CD14-positive monocyte (primary cell): Measurements from ENCODE around the gene UTP3. TPM values are rescaled to one million over a fixed set of nuclear protein-coding genes. Genes with fewer than 3 reads are reported as not detected.
A peak's percentile ranks its signal among the peaks of the same experiment; 100 is the strongest.

ENCODE experiments used
- DNase-seq, 3 donors: peaks; one replicate each; pipeline ENCODE4 v3.0.0-alpha.2; 2011 to 2022
- H2AFZ ChIP-seq: 2 replicates; pipeline ENCODE4 v1.6.0; 2012; ENCODE audit warnings: mild to moderate bottlenecking, low read depth, low read length, inconsistent platforms; ENCODE audit not compliant: insufficient read depth, poor library complexity, severe bottlenecking
- H3K27ac ChIP-seq, 2 donors: 1 replicate in 1 of 2; 2 replicates in 1 of 2; pipeline ENCODE4 v1.5.1; 2012 to 2013; ENCODE audit warnings: low read length in 2 of 2, control low read depth in 1 of 2, inconsistent platforms in 1 of 2, low read depth in 1 of 2, mild to moderate bottlenecking in 1 of 2
- H3K27me3 ChIP-seq, 2 donors: one replicate each; pipeline versions ENCODE4 v1.6.0 to v1.6.1; 2011 to 2013; ENCODE audit warnings: low read length in 2 of 2; ENCODE audit not compliant: control insufficient read depth in 2 of 2, insufficient read depth in 2 of 2
- H3K36me3 ChIP-seq, 2 donors: replicated peaks in 1 of 2; 1 replicate in 1 of 2; 2 replicates in 1 of 2; pipeline versions ENCODE4 v1.5.1 to v1.6.1; 2012 to 2013; ENCODE audit warnings: low read length in 2 of 2, control low read depth in 1 of 2, inconsistent platforms in 1 of 2, mild to moderate bottlenecking in 1 of 2; ENCODE audit not compliant: insufficient read depth in 2 of 2, control insufficient read depth in 1 of 2
- H3K4me1 ChIP-seq, 2 donors: 1 replicate in 1 of 2; 2 replicates in 1 of 2; pipeline versions ENCODE4 v1.5.1 to v1.6.1; 2012 to 2013; ENCODE audit warnings: low read length in 2 of 2, control low read depth in 1 of 2, inconsistent platforms in 1 of 2, mild to moderate bottlenecking in 1 of 2, moderate library complexity in 1 of 2; ENCODE audit not compliant: insufficient read depth in 2 of 2, control insufficient read depth in 1 of 2
- H3K4me2 ChIP-seq: replicated peaks from 2 replicates; pipeline ENCODE3; 2012; ENCODE audit warnings: low read length, moderate library complexity, mild to moderate bottlenecking; ENCODE audit not compliant: poor library complexity, severe bottlenecking; ENCODE audit errors: extremely low read depth
- H3K4me3 ChIP-seq, 3 experiments: fragments of 200-600 bp in 1 of 3; sonication (generic) in 1 of 3; replicated peaks in 1 of 3; 1 replicate in 2 of 3; 2 replicates in 1 of 3; pipeline ENCODE4 v1.5.1; 2011 to 2013; ENCODE audit warnings: low read length in 3 of 3, mild to moderate bottlenecking in 3 of 3, control low read depth in 2 of 3, low read depth in 2 of 3, inconsistent platforms in 1 of 3, moderate library complexity in 1 of 3
- H3K79me2 ChIP-seq: 2 replicates; pipeline ENCODE4 v1.6.0; 2012; ENCODE audit warnings: mild to moderate bottlenecking, control low read depth, inconsistent platforms, low read length, moderate library complexity; ENCODE audit not compliant: insufficient read depth
- H3K9ac ChIP-seq: 2 replicates; pipeline ENCODE4 v1.6.0; 2017; ENCODE audit warnings: low read length, mild to moderate bottlenecking; ENCODE audit not compliant: insufficient read depth, poor library complexity, severe bottlenecking
- H3K9me3 ChIP-seq, 2 donors: replicated peaks in 1 of 2; 1 replicate in 1 of 2; 2 replicates in 1 of 2; pipeline versions ENCODE4 v1.5.1 to v1.6.1; 2012 to 2013; ENCODE audit warnings: low read length in 2 of 2, control low read depth in 1 of 2; ENCODE audit not compliant: control insufficient read depth in 1 of 2, insufficient read depth in 1 of 2
- H4K20me1 ChIP-seq: 2 replicates; pipeline ENCODE4 v1.6.0; 2012; ENCODE audit warnings: mild to moderate bottlenecking, low read length, control low read depth, moderate library complexity; ENCODE audit not compliant: insufficient read depth
- H3K27ac Mint-ChIP-seq, 7 donors: one replicate each; pipeline ENCODE4 v1.8.0; 2020; ENCODE audit warnings: mild to moderate bottlenecking in 7 of 7, mixed read lengths in 7 of 7, moderate library complexity in 6 of 7, inconsistent platforms in 2 of 7
- H3K27me3 Mint-ChIP-seq, 3 donors: one replicate each; pipeline ENCODE4 v1.8.0; 2021 to 2022; ENCODE audit warnings: low read depth in 3 of 3, mild to moderate bottlenecking in 3 of 3, mixed read lengths in 3 of 3, moderate library complexity in 3 of 3, inconsistent platforms in 1 of 3
- H3K36me3 Mint-ChIP-seq, 2 donors: one replicate each; pipeline ENCODE4 v1.8.0; 2020; ENCODE audit warnings: mixed read lengths in 2 of 2, inconsistent platforms in 1 of 2, mild to moderate bottlenecking in 1 of 2
- H3K4me1 Mint-ChIP-seq: one replicate; pipeline ENCODE4 v1.8.0; 2020; ENCODE audit warnings: mild to moderate bottlenecking, mixed read lengths
- H3K4me3 Mint-ChIP-seq, 2 donors: one replicate each; pipeline ENCODE4 v1.8.0; 2020; ENCODE audit warnings: mild to moderate bottlenecking in 2 of 2, mixed read lengths in 2 of 2, moderate library complexity in 1 of 2
- H3K9me3 Mint-ChIP-seq, 7 donors: one replicate each; pipeline ENCODE4 v1.8.0; 2020 to 2022; ENCODE audit warnings: mixed read lengths in 7 of 7, mild to moderate bottlenecking in 6 of 7, moderate library complexity in 6 of 7, inconsistent platforms in 2 of 7
- WGBS: methylation state at CpG from one replicate; pipeline ENCODE4 v1.1.5; 2013; ENCODE audit warnings: missing lambda C conversion rate; ENCODE audit not compliant: insufficient coverage; 5-methylcytosine and 5-hydroxymethylcytosine counted together
- intact Hi-C, 2 donors: fragments of 100-400 bp; cut with micrococcal nuclease; formaldehyde crosslinking; loops; one replicate each; pipeline versions ENCODE4 v1.15.0 to v1.15.1; 2023
- polyA plus RNA-seq, 3 donors: library from polyadenylated mRNA; depleted of rRNA in 1 of 3; unstranded in 2 of 3; stranded (reverse) in 1 of 3; fragments of 300-500 nt in 2 of 3; fragments of >200 nt in 1 of 3; fragmentation: Illumina TruSeq in 2 of 3; gene quantifications; 1 replicate in 2 of 3; 2 replicates in 1 of 3; pipeline ENCODE4 v1.2.3, GENCODE V29; 2012 to 2021
- TF ChIP-seq, protein P1 (sequence below): fragments of 200-600 bp; IDR thresholded peaks from one replicate; pipeline ENCODE4 v1.8.0; 2022; ENCODE audit warnings: antibody characterized with exemption, mild to moderate bottlenecking

UTP3 gene
- polyA plus RNA-seq, 3 donors, result 3.0 to 10.8 (median 5.0) TPM

DNA sequence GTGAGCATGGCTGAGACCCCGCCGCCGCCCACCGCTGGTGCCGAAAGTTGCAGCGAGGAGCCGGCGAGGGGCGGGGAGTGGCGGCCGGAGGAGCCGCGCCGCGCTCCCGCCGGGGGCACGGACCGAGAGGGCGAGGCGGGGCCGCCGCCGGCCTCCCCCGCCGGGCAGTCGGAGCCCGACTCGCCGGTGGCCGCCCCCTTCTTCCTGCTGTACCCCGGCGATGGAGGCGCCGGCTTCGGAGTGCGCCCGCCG, 16.5 kb downstream of the UTP3 start:
- no peaks in the 10 kb centered on the region for H3K9me3 ChIP-seq
- no peak for DNase-seq
- peak overlapping the region; percentile 88 for H2AFZ ChIP-seq
- peaks cover 0 to 4% of the 10 kb centered on the region in 2 donors for H3K36me3 Mint-ChIP-seq
- H4K20me1 ChIP-seq, result no peaks in the 10 kb centered on the region
- under 1% methylated on average over 39 of the region's 39 CpGs for WGBS
- intact Hi-C loops, result loop anchor here (2.0 to 10.0 kb wide), 4 partner anchors 16 to 67 kb away; partner anchors contain the start of gene UTP3 (in 1 of the 2)
- no peaks in the 10 kb centered on the region for H3K9me3 Mint-ChIP-seq
- H3K4me2 ChIP-seq, result peak overlapping the region; percentile 81
- H3K4me3 ChIP-seq, result peak overlapping the region; percentile 62 to 81 (median 66)
- no peaks in the 10 kb centered on the region for H3K36me3 ChIP-seq
- H3K27ac ChIP-seq, result peak overlapping the region; percentile 63 to 80
- peaks cover 42% of the 10 kb centered on the region for H3K79me2 ChIP-seq
- peak overlapping the region; percentile 87 for H3K9ac ChIP-seq
- H3K4me1 Mint-ChIP-seq, result peaks cover 31% of the 10 kb centered on the region
- no peaks in the 10 kb centered on the region for H3K27me3 ChIP-seq
- H3K4me1 ChIP-seq, result peaks cover 17 to 30% of the 10 kb centered on the region in 2 donors
- peak overlapping the region; percentile 89 to 92 for H3K4me3 Mint-ChIP-seq
- H3K27ac Mint-ChIP-seq, result no peak overlapping the region
- TF ChIP-seq, protein P1, sequence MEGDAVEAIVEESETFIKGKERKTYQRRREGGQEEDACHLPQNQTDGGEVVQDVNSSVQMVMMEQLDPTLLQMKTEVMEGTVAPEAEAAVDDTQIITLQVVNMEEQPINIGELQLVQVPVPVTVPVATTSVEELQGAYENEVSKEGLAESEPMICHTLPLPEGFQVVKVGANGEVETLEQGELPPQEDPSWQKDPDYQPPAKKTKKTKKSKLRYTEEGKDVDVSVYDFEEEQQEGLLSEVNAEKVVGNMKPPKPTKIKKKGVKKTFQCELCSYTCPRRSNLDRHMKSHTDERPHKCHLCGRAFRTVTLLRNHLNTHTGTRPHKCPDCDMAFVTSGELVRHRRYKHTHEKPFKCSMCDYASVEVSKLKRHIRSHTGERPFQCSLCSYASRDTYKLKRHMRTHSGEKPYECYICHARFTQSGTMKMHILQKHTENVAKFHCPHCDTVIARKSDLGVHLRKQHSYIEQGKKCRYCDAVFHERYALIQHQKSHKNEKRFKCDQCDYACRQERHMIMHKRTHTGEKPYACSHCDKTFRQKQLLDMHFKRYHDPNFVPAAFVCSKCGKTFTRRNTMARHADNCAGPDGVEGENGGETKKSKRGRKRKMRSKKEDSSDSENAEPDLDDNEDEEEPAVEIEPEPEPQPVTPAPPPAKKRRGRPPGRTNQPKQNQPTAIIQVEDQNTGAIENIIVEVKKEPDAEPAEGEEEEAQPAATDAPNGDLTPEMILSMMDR, result no peak
- no peaks in the 10 kb centered on the region for H3K27me3 Mint-ChIP-seq

DNA sequence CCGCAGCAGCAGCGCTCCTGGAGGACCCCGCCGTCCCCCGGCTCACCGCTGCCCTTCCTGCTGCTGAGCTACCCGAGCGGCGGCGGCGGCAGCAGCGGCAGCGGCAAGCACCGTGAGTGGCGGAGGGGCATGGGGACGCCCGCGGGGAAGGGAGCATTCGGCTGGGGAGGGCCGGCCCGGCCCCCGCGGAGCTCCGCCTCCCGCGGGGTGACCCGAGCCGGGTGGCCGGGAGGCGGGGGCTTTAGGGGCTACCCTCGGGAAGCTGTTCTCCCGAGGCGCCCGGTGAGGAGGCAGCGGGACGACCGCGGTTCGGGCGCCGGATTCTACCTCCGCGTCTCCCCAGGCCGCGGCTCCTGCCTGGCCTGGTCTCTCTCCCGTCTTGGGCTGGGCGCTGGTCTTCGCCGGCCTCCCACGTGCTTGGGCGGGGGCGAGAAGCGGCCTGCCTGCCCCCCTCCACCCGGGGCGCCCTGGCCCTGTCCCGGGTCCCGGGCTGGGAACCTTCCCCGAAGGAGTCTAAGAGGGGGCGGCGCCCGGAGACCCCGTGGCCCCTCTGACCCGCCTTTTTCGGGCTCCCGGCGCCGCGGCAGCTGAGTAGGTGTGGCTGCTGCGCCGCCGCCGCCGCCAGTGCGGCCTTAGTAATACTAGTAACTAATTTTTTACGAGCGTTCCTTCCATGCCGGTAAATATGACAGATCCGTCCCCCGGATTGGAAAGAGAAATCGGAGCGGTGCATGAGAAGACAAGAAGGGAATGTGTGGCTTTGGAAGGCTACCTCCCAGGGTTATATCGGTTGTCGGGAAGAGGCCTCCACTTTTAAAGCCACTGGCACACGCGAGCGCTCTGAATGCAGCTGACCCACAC, 17.1 kb downstream of the UTP3 start:
- DNase-seq, result peak; percentile 42 to 65 (median 58)
- peak overlapping the region; percentile 87 for H3K9ac ChIP-seq
- Mint-ChIP-seq H3K4me3 (peak overlapping the region; percentile 93 to 95), H3K9me3 (no peaks in the 10 kb centered on the region), H3K27me3 (no peaks in the 10 kb centered on the region), H3K36me3 (peaks cover 0 to 4% of the 10 kb centered on the region in 2 donors), H3K4me1 (peaks cover 32% of the 10 kb centered on the region), H3K27ac (peak overlapping the region; percentile 80 to 93 (median 89))
- intact Hi-C loops, result loop anchor here (2.0 to 10.0 kb wide), 3 partner anchors 17 to 67 kb away; partner anchors contain the start of gene UTP3 (in 1 of the 2)
- peaks cover 17 to 30% of the 10 kb centered on the region in 2 donors for H3K4me1 ChIP-seq
- peak overlapping the region; percentile 81 for H3K4me2 ChIP-seq
- H3K79me2 ChIP-seq, result peaks cover 48% of the 10 kb centered on the region
- H3K4me3 ChIP-seq, result peak overlapping the region; percentile 62 to 81 (median 66)
- TF ChIP-seq, protein P1, result no peak
- no peaks in the 10 kb centered on the region for H3K36me3 ChIP-seq
- under 1% methylated on average over 86 of the region's 86 CpGs for WGBS
- H3K27me3 ChIP-seq, result no peaks in the 10 kb centered on the region
- peak overlapping the region; percentile 63 to 80 for H3K27ac ChIP-seq
- no peaks in the 10 kb centered on the region for H3K9me3 ChIP-seq
- H4K20me1 ChIP-seq, result no peaks in the 10 kb centered on the region
- peak overlapping the region; percentile 88 for H2AFZ ChIP-seq
